ENCODE data around the gene PARP8.
"Not testable (repeated sequence)": the region's sequence is repeated elsewhere in the genome, so short reads cannot be mapped to it uniquely, and the experiment has no call there.

The PARP8 gene

DNA sequence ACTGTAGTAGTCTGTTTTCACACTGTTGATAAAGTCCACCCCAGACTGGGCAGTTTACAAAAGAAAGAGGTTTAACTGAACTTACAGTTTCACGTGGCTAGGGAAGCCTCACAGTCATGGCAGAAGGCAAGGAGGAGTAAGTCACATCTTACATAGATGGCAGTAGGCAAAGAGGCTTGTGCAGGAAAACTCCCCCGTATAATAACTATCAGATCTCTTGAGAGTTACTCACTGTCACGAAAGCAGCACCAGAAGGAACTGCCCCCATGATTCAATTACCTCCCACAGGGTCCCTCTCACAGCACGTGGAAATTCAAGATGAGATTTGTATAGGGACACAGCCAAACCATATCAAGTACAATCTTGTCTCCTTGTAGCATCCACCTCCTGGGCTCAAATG is 21.1 kb downstream of the PARP8 start:
- Histone ChIP-seq H3K4me1 (ENCODE audit: insufficient read depth, low read length) (peaks cover 35% of the 10 kb centered on the region), H3K36me3 (ENCODE audit: insufficient read depth, low read length) (peaks cover 4% of the 10 kb centered on the region; the same call in 1 of the 2 replicates), H3K27me3 (ENCODE audit: insufficient read depth, low read length) (no peaks in the 10 kb centered on the region), H3K9me3 (ENCODE audit: insufficient read depth, low read depth, low read length) (peaks cover 4% of the 10 kb centered on the region; the same call in 1 of the 2 replicates), H3K27ac (ENCODE audit: low read depth, low read length) (no peak overlapping the region), H3K4me3 (ENCODE audit: low read length) (no peak overlapping the region), H3K9ac (ENCODE audit: low read depth, low read length) (no peak overlapping the region)
- whole genome bisulfite sequencing = 83% methylated on average over 4 of the region's 4 CpGs

GRCh38 chr5:50691399-50692016 is 25.1 kb downstream of the PARP8 start:
- Histone ChIP-seq H3K9ac (ENCODE audit: low read depth, low read length) (no peak overlapping the region), H3K27ac (ENCODE audit: low read depth, low read length) (no peak overlapping the region), H3K36me3 (ENCODE audit: insufficient read depth, low read length) (peaks cover 4% of the 10 kb centered on the region; the same call in 1 of the 2 replicates), H3K4me3 (ENCODE audit: low read length) (no peak overlapping the region), H3K27me3 (ENCODE audit: insufficient read depth, low read length) (no peaks in the 10 kb centered on the region), H3K9me3 (ENCODE audit: insufficient read depth, low read depth, low read length) (no peaks in the 10 kb centered on the region), H3K4me1 (ENCODE audit: insufficient read depth, low read length) (peaks cover 29% of the 10 kb centered on the region)
- WGBS = 93% methylated on average over 5 of the region's 5 CpGs

DNA sequence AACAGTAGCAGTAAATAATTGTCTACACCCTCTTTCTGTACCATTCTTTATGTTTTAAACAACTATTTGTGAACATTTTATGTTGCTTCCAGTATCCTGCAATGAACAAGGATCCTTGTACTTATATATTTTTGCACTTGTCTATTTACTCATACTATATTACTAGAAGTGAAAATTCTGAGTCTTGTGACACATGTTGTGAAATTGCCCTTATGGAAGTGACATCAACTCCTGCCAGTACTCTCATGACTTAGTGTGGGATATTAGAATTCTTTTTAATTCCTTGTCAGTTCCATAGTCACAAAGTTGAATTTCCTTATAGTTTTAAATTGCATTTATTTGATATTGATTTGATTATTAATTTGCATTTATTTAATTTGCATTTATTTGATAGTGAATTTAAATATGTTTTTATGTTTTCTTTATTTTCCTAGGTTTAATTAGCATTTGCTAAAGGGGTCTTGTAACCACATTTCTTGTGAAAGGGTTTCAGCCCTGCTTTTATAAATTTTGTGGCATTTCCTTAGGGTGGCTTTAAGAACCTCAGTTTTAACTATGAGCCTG is 27.7 kb downstream of the PARP8 start:
- H3K4me1 ChIP-seq (ENCODE audit: insufficient read depth, low read length) = peaks cover 36% of the 10 kb centered on the region
- no peak overlapping the region for H3K9ac ChIP-seq (ENCODE audit: low read depth, low read length)
- no peaks in the 10 kb centered on the region for H3K27me3 ChIP-seq (ENCODE audit: insufficient read depth, low read length)
- H3K27ac ChIP-seq (ENCODE audit: low read depth, low read length) = no peak overlapping the region
- no peaks in the 10 kb centered on the region for H3K36me3 ChIP-seq (ENCODE audit: insufficient read depth, low read length)
- H3K4me3 ChIP-seq (ENCODE audit: low read length) = no peak overlapping the region
- no peaks in the 10 kb centered on the region for H3K9me3 ChIP-seq (ENCODE audit: insufficient read depth, low read depth, low read length)

GRCh38 chr5:50694626-50695025 is 28.2 kb downstream of the PARP8 start:
- not testable (repeated sequence) for H3K9me3 ChIP-seq (ENCODE audit: insufficient read depth, low read depth, low read length)
- H3K4me1 ChIP-seq (ENCODE audit: insufficient read depth, low read length) = peaks cover 41% of the 10 kb centered on the region
- WGBS = 96% methylated on average over 4 of the region's 4 CpGs

DNA sequence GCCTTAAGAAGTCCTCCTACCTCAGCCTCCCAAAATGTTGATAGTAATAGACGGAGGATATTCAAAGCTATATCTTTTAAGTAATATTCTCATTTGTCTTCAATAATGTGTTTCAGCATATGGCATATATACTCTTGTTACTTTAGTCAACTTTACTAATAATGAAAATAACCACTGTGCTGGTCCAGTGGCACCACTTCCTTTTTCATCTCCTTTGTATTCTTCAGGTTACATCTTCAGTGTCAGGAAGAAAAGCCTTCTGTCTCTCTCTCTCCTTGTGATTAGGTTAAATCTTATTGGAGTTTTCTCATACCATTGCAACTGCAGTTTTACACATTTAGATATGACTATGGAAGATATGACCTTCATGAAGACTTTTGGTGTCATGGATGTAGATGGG is 31.3 kb downstream of the PARP8 start:
- Histone ChIP-seq H3K9me3 (ENCODE audit: insufficient read depth, low read depth, low read length) (no peaks in the 10 kb centered on the region), H3K4me1 (ENCODE audit: insufficient read depth, low read length) (peaks cover 38% of the 10 kb centered on the region), H3K27me3 (ENCODE audit: insufficient read depth, low read length) (no peaks in the 10 kb centered on the region), H3K9ac (ENCODE audit: low read depth, low read length) (no peak overlapping the region), H3K27ac (ENCODE audit: low read depth, low read length) (no peak overlapping the region), H3K36me3 (ENCODE audit: insufficient read depth, low read length) (no peaks in the 10 kb centered on the region), H3K4me3 (ENCODE audit: low read length) (no peak overlapping the region)
- WGBS = no CpG with 5 or more reads among the region's 1 CpG

More at GRCh38 chr5:50694626-50695025, 28.2 kb downstream of the PARP8 start:
- H3K27ac ChIP-seq (ENCODE audit: low read depth, low read length); H3K27me3 ChIP-seq (ENCODE audit: insufficient read depth, low read length); H3K4me3 ChIP-seq (ENCODE audit: low read length); H3K9ac ChIP-seq (ENCODE audit: low read depth, low read length); H3K36me3 ChIP-seq (ENCODE audit: insufficient read depth, low read length): not testable (repeated sequence)

DNA sequence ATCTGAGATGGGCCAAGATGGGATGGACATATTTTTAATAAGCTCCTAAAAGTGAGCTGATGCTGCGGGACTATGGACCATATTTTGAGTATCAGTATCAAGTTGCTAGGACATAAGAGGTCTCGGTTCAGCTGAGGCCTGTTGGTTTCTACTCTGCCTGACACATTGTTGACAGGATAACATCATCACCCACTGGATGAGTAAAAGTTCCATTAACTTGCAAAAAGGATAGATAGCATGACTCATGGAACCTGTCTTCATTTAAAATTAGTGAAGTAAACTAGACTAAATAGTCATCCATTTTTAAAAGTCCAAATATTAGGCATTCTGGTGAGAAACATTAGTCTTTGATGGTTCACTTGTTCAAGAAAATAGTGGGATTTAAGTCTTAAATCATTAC is 33.3 kb downstream of the PARP8 start:
- 88% methylated on average over 2 of the region's 2 CpGs for WGBS

GRCh38 chr5:50700706-50701105 is 34.3 kb downstream of the PARP8 start:
- no peaks in the 10 kb centered on the region for H3K9me3 ChIP-seq (ENCODE audit: insufficient read depth, low read depth, low read length)
- H3K4me1 ChIP-seq (ENCODE audit: insufficient read depth, low read length) = peaks cover 33% of the 10 kb centered on the region
- no peak overlapping the region for H3K27ac ChIP-seq (ENCODE audit: low read depth, low read length)
- H3K36me3 ChIP-seq (ENCODE audit: insufficient read depth, low read length) = no peaks in the 10 kb centered on the region
- no peak overlapping the region for H3K9ac ChIP-seq (ENCODE audit: low read depth, low read length)
- 93% methylated on average over 3 of the region's 4 CpGs for WGBS
- H3K4me3 ChIP-seq (ENCODE audit: low read length) = no peak overlapping the region
- H3K27me3 ChIP-seq (ENCODE audit: insufficient read depth, low read length) = no peaks in the 10 kb centered on the region

More for the DNA sequence above, 33.3 kb downstream of the PARP8 start:
- Histone ChIP-seq H3K36me3 (ENCODE audit: insufficient read depth, low read length) (no peaks in the 10 kb centered on the region), H3K4me3 (ENCODE audit: low read length) (no peak overlapping the region), H3K9ac (ENCODE audit: low read depth, low read length) (no peak overlapping the region), H3K27me3 (ENCODE audit: insufficient read depth, low read length) (no peaks in the 10 kb centered on the region), H3K9me3 (ENCODE audit: insufficient read depth, low read depth, low read length) (no peaks in the 10 kb centered on the region), H3K27ac (ENCODE audit: low read depth, low read length) (no peak overlapping the region), H3K4me1 (ENCODE audit: insufficient read depth, low read length) (peaks cover 33% of the 10 kb centered on the region)

- Histone ChIP-seq H3K27ac (ENCODE audit: low read depth, low read length) (no peak overlapping the region), H3K4me3 (ENCODE audit: low read length) (no peak overlapping the region), H3K27me3 (ENCODE audit: insufficient read depth, low read length) (no peaks in the 10 kb centered on the region), H3K36me3 (ENCODE audit: insufficient read depth, low read length) (no peaks in the 10 kb centered on the region), H3K9me3 (ENCODE audit: insufficient read depth, low read depth, low read length) (no peaks in the 10 kb centered on the region), H3K9ac (ENCODE audit: low read depth, low read length) (no peak overlapping the region), H3K4me1 (ENCODE audit: insufficient read depth, low read length) (peaks cover 24% of the 10 kb centered on the region)
- 96% methylated on average over 8 of the region's 9 CpGs for WGBS
These were observed 36.4 kb downstream of the PARP8 start for GRCh38 chr5:50702615-50703366.

DNA sequence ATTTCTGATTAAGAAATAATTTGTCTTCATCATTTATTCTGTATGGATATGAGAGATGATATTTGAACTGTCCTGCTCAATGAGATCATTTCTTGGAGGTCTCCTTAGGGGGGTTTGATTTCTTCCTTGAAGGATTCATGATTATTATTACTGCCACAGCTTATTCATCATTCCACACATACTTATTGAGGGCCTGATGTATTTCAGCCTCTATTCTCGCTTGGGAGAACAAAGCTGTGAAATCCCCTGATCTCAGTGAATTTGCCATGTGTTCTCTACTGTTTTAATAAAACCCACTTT is 36.9 kb downstream of the PARP8 start:
- no peaks in the 10 kb centered on the region for H3K9me3 ChIP-seq (ENCODE audit: insufficient read depth, low read depth, low read length)
- WGBS = 95% methylated on average over 1 of the region's 1 CpG
- no peak overlapping the region for H3K27ac ChIP-seq (ENCODE audit: low read depth, low read length)
- no peaks in the 10 kb centered on the region for H3K27me3 ChIP-seq (ENCODE audit: insufficient read depth, low read length)
- H3K4me1 ChIP-seq (ENCODE audit: insufficient read depth, low read length) = peaks cover 24% of the 10 kb centered on the region
- H3K36me3 ChIP-seq (ENCODE audit: insufficient read depth, low read length) = no peaks in the 10 kb centered on the region
- no peak overlapping the region for H3K4me3 ChIP-seq (ENCODE audit: low read length)
- H3K9ac ChIP-seq (ENCODE audit: low read depth, low read length) = no peak overlapping the region

- H3K36me3 ChIP-seq (ENCODE audit: insufficient read depth, low read length) = no peaks in the 10 kb centered on the region
- H3K9me3 ChIP-seq (ENCODE audit: insufficient read depth, low read depth, low read length) = no peaks in the 10 kb centered on the region
- H3K27me3 ChIP-seq (ENCODE audit: insufficient read depth, low read length) = no peaks in the 10 kb centered on the region
- H3K4me3 ChIP-seq (ENCODE audit: low read length) = no peak overlapping the region
- H3K27ac ChIP-seq (ENCODE audit: low read depth, low read length) = no peak overlapping the region
- peaks cover 20% of the 10 kb centered on the region for H3K4me1 ChIP-seq (ENCODE audit: insufficient read depth, low read length)
- 95% methylated on average over 3 of the region's 3 CpGs for WGBS
- no peak overlapping the region for H3K9ac ChIP-seq (ENCODE audit: low read depth, low read length)
These were observed 38.3 kb downstream of the PARP8 start for GRCh38 chr5:50704730-50705129.

- H3K27ac ChIP-seq (ENCODE audit: low read depth, low read length) = no peak overlapping the region
- peaks cover 16% of the 10 kb centered on the region for H3K4me1 ChIP-seq (ENCODE audit: insufficient read depth, low read length)
- no peaks in the 10 kb centered on the region for H3K9me3 ChIP-seq (ENCODE audit: insufficient read depth, low read depth, low read length)
- 83% methylated on average over 1 of the region's 1 CpG for WGBS
- H3K9ac ChIP-seq (ENCODE audit: low read depth, low read length) = no peak overlapping the region
- H3K27me3 ChIP-seq (ENCODE audit: insufficient read depth, low read length) = no peaks in the 10 kb centered on the region
- no peaks in the 10 kb centered on the region for H3K36me3 ChIP-seq (ENCODE audit: insufficient read depth, low read length)
- H3K4me3 ChIP-seq (ENCODE audit: low read length) = no peak overlapping the region
These were observed 43.0 kb downstream of the PARP8 start for GRCh38 chr5:50709471-50709870.

Measured in HUES64 (cell line).